Kidney capillary endothelial cell (primary cell): ENCODE data around the gene GDI1.

ENCODE experiments used
- DNase-seq: peaks from one replicate; pipeline ENCODE4 v3.0.0-alpha.2; 2018; ENCODE audit warnings: low spot score

GDI1 gene

GRCh38 chrX:154437971-154438893 is 1.3 kb downstream of the GDI1 start:
- no peak for DNase-seq

- no peak for DNase-seq
Measured at GRCh38 chrX:154439841-154440240, 2.9 kb downstream of the GDI1 start.

GRCh38 chrX:154440623-154441357 is 3.8 kb downstream of the GDI1 start:
- DNase-seq = no peak

GRCh38 chrX:154441564-154441963 is 4.6 kb downstream of the GDI1 start:
- DNase-seq = no peak

- no peak for DNase-seq
Measured at GRCh38 chrX:154441984-154442707, 5.2 kb downstream of the GDI1 start.

- DNase-seq = no peak
Measured at GRCh38 chrX:154443479-154443910, 6.5 kb downstream of the GDI1 start.

GRCh38 chrX:154443992-154444754 is 7.2 kb downstream of the GDI1 start, which contains the start of gene FAM50A:
TSS of gene FAM50A (plus strand) at chrX:154444141. CDS start at chrX:154444236, 95 bp downstream.
- DNase-seq = no peak

- DNase-seq = no peak
Measured at GRCh38 chrX:154444755-154445246, 7.8 kb downstream of the GDI1 start.

GRCh38 chrX:154445776-154446175 is 8.8 kb downstream of the GDI1 start:
- DNase-seq = no peak

- no peak for DNase-seq
Measured at GRCh38 chrX:154446430-154446829, 9.5 kb downstream of the GDI1 start.

- no peak for DNase-seq
Measured at GRCh38 chrX:154448484-154448883, 11.5 kb downstream of the GDI1 start.

GRCh38 chrX:154449618-154450017 is 12.7 kb downstream of the GDI1 start:
- DNase-seq = no peak

- DNase-seq = no peak
Measured at GRCh38 chrX:154450312-154450711, 13.4 kb downstream of the GDI1 start.

GRCh38 chrX:154452823-154453222 is 15.9 kb downstream of the GDI1 start:
- no peak for DNase-seq

- no peak for DNase-seq
Measured at GRCh38 chrX:154457491-154458115, 20.6 kb downstream of the GDI1 start.

GRCh38 chrX:154458116-154458953 is 21.4 kb downstream of the GDI1 start, which contains the start of gene PLXNA3:
TSS of gene PLXNA3 (plus strand) at chrX:154458281. CDS start at chrX:154460184, 1,903 bp downstream.
- DNase-seq = no peak

- DNase-seq = no peak
Measured at GRCh38 chrX:154458954-154459778, 22.2 kb downstream of the GDI1 start.

GRCh38 chrX:154459832-154460231 is 22.9 kb downstream of the GDI1 start:
- no peak for DNase-seq

GRCh38 chrX:154460326-154460725 is 23.4 kb downstream of the GDI1 start:
- no peak for DNase-seq
